Astrocyte (in vitro differentiated cells and primary cell): ENCODE data around the gene PLEKHA5.

ENCODE experiments used
- CTCF ChIP-seq: IDR thresholded peaks from 2 replicates; pipeline ENCODE4 v1.5.1; 2011; ENCODE audit warnings: low read depth, mild to moderate bottlenecking, inconsistent platforms, low read length, moderate library complexity; ENCODE audit not compliant: insufficient read depth
- EZH2 ChIP-seq: IDR thresholded peaks from 2 replicates; pipeline ENCODE4 v1.6.1; 2012; ENCODE audit warnings: mild to moderate bottlenecking, low read length, inconsistent platforms; ENCODE audit not compliant: insufficient read depth

GRCh38 chr12:19224746-19225145, 95.2 kb downstream of the PLEKHA5 start:
- no peak for TF ChIP-seq EZH2
- no peak for TF ChIP-seq CTCF
